DOHH2 (cell line): Measurements from ENCODE around the gene SEC14L2.

Experiments used
- CTCF ChIP-seq: fragments of 200-600 bp; sonication (generic); IDR thresholded peaks from one replicate; pipeline ENCODE4 v1.5.1; 2014; ENCODE audit warnings: antibody characterized with exemption, mild to moderate bottlenecking, low read depth, low read length; ENCODE audit not compliant: poor library complexity, severe bottlenecking
- EZH2phosphoT487 ChIP-seq: fragments of 200-600 bp; sonication (generic); IDR thresholded peaks from 2 replicates; pipeline ENCODE4 v1.6.1; 2017; ENCODE audit warnings: borderline replicate concordance, mild to moderate bottlenecking, antibody characterized with exemption, low read length, moderate library complexity, mixed read lengths

GRCh38 chr22:30432520-30432919 is 35.7 kb downstream of the SEC14L2 start:
- TF ChIP-seq CTCF (no peak), EZH2phosphoT487 (no peak)
